ENCODE measurements around the gene SMC1B. TPM values are rescaled to one million over a fixed set of nuclear protein-coding genes. Genes with fewer than 3 reads are reported as not detected.
"Not testable (repeated sequence)": the region's sequence is repeated elsewhere in the genome, so short reads cannot be mapped to it uniquely, and the experiment has no call there.

The SMC1B gene
- total RNA-seq, 4 donors from 2014 or later = not detected

- Histone ChIP-seq H3K9me3 (no peaks in the 10 kb centered on the region), H3K36me3 (peaks cover 8 to 94% (median 19%) of the 10 kb centered on the region in 3 donors), H3K27me3 (no peaks in the 10 kb centered on the region), H3K27ac (peak overlapping the region in 1 of 4 donors; percentile 11), H3K4me3 (no peak overlapping the region), H3K4me1 (peaks cover 4 to 19% (median 4%) of the 10 kb centered on the region in 3 donors)
- 49 to 80% methylated on average over 4 to 9 of the region's 12 CpGs for WGBS, 2 donors
- intact Hi-C loops (cut with DNase I) = no loop called here
- no peak for DNase-seq
- TF ChIP-seq POLR2A (IDR thresholded peaks at IDR 0.05) = no peak
- TF ChIP-seq CTCF (IDR thresholded peaks at IDR 0.05) = no peak
Observed at GRCh38 chr22:45329530-45329936, 83.9 kb downstream of the SMC1B start.

DNA sequence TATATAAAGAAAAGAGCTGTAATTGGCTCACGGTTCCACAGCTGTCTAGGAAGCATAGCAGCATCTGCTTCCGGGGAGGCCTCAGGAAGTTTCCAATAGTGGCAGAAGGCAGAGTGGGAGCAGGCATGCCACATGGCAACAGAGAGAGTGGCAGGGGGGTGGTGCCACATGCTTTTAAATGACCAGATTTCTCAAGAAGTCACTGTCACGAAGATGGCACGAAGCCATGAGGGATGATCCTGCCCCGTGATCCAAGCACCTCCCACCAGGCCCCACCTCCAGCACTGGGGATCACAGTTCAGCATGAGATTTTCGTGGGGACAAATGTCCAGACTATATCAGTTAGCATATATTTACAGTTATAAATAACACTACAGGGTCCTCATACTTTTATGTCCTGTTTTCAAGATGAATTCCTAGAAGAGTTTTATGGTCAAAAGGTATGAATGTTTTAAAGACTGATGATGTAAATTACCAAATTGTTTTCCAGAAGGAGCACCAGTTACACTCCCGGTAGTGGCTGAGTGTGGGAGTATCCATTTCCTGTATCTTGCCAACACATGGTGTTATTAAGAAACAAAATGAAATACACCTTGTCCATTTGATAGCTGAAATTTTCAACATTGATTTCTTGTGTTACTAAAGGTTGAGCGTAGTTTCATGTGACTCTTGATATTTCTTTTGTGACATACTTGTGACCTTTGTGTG lies 84.4 kb downstream of the SMC1B start:
- WGBS, 2 donors = 63 to 74% methylated on average over 8 of the region's 8 CpGs
- intact Hi-C loops (cut with DNase I) = no loop called here
- DNase-seq = no peak
- peaks cover 11 to 95% (median 19%) of the 10 kb centered on the region in 3 donors for H3K36me3 ChIP-seq
- H3K4me3 ChIP-seq = no peak overlapping the region
- H3K27ac ChIP-seq = peak overlapping the region in 1 of 4 donors; percentile 11
- no peak for TF ChIP-seq CTCF (IDR thresholded peaks at IDR 0.05)
- no peak for TF ChIP-seq POLR2A (IDR thresholded peaks at IDR 0.05)
- H3K27me3 ChIP-seq = no peaks in the 10 kb centered on the region
- H3K4me1 ChIP-seq = peaks cover 0 to 17% (median 0%) of the 10 kb centered on the region in 3 donors
- H3K9me3 ChIP-seq = no peaks in the 10 kb centered on the region

DNA sequence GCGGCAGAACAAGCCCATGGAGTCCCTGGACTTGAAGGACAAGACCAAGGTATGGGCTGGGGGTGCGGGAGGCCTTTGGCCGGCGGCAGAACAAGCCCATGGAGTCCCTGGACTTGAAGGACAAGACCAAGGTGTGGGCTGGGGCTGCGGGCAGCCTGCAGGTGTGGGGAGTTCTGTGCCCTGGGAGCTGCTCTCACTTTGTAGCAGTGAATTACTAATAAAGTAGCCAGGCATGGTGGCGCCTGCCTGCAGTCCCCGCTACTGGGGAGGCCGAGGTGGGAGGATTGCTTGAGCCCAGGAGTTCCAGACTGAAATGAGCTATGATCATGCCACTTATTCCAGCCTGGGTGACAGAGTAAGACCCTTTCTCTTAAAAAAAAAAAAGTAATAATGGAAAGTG lies 85.1 kb downstream of the SMC1B start:
- H3K27me3 ChIP-seq; H3K27ac ChIP-seq; H3K9me3 ChIP-seq; intact Hi-C loops (cut with DNase I); H3K4me3 ChIP-seq; DNase-seq: not testable (repeated sequence)
- Histone ChIP-seq H3K36me3 (peaks cover 18 to 97% (median 19%) of the 10 kb centered on the region in 3 donors), H3K4me1 (peaks cover 0 to 15% (median 0%) of the 10 kb centered on the region in 3 donors)
- whole genome bisulfite sequencing, 2 donors = 100% methylated on average over 1 of the region's 8 CpGs; no CpG with 5 or more reads in 1 of the 2 donors

DNA sequence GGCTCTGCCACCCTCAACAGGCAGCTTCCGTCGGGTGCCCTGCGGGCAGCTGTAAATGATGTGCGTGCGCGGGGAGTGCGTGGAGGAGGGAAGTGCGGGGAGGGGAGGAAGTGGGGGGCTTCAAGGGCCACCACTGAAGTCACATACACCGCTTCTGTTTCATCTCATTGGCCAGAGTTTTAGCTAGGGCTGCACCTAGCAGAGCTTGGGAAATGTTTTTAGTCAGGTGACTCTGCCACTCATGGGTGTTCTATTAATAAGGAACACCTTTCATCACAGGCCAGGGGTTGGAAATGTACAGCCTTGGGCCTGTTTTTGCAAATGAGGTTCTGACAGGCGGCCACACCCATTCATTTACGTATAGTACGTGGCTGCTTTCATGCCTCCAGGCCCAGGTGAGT lies 89.1 kb downstream of the SMC1B start:
- no peak overlapping the region for H3K4me3 ChIP-seq
- peaks cover 0 to 41% (median 14%) of the 10 kb centered on the region in 3 donors for H3K4me1 ChIP-seq
- peaks cover 13 to 74% (median 14%) of the 10 kb centered on the region in 3 donors for H3K36me3 ChIP-seq
- no peak for DNase-seq
- no peak for TF ChIP-seq CTCF (IDR thresholded peaks at IDR 0.05)
- H3K27me3 ChIP-seq = no peaks in the 10 kb centered on the region
- H3K27ac ChIP-seq = peak overlapping the region in 1 of 4 donors; percentile 36
- H3K9me3 ChIP-seq = no peaks in the 10 kb centered on the region
- 71 to 92% methylated on average over 6 to 12 of the region's 12 CpGs for WGBS, 2 donors
- intact Hi-C loops (cut with DNase I) = no loop called here

DNA sequence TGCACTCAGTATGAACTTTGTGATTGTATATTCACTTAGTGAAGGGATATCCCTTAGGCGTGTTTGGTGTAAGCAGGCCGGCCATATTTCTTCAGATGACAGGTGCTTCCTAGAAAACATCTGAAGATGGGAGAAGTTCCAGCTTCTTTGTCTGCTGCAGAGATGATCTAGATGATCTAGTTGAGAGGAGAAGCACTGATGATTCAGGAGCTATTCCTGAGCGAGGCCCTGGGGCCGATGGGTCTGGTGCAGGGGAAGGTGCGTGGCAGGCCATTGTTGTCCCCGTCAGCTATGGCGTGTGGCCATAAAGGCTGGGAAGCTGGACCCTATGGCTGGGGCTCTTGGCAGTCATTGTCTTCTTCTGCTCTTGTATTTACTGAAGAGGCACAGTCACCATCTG lies 89.7 kb downstream of the SMC1B start:
- Histone ChIP-seq H3K36me3 (peaks cover 13 to 69% (median 14%) of the 10 kb centered on the region in 3 donors), H3K9me3 (no peaks in the 10 kb centered on the region), H3K27me3 (no peaks in the 10 kb centered on the region), H3K27ac (peak overlapping the region in 1 of 4 donors; percentile 36), H3K4me1 (peaks cover 0 to 47% (median 20%) of the 10 kb centered on the region in 3 donors), H3K4me3 (no peak overlapping the region)
- no peak for TF ChIP-seq POLR2A (IDR thresholded peaks at IDR 0.05)
- TF ChIP-seq CTCF (IDR thresholded peaks at IDR 0.05) = no peak
- 74 to 77% methylated on average over 6 to 7 of the region's 7 CpGs for WGBS, 2 donors
- intact Hi-C loops (cut with DNase I) = no loop called here
- no peak for DNase-seq
